Lung microvascular endothelial cell (primary cell): ENCODE results near the gene PDLIM3. TPM values are rescaled to one million over a fixed set of nuclear protein-coding genes. Genes with fewer than 3 reads are reported as not detected.
A peak's percentile ranks its signal among the peaks of the same experiment; 100 is the strongest.
"Not testable (repeated sequence)": the region's sequence is repeated elsewhere in the genome, so short reads cannot be mapped to it uniquely, and the experiment has no call there.

ENCODE experiments used
- DNase-seq, 2 donors: peaks; one replicate each; pipeline versions ENCODE4 v3.0.0 to v3.0.0-alpha.2; 2010; ENCODE audit warnings: low read depth in 2 of 2
- total RNA-seq: library from RNA; depleted of rRNA; stranded (reverse); fragments of >200 nt; gene quantifications from 2 replicates; pipeline ENCODE4 v1.2.1, GENCODE V29; 2014

PDLIM3 gene
- total RNA-seq, 1 donor from 2014 or later: 58.5 TPM

- DNase-seq: no peak
Measured at GRCh38 chr4:185522451-185522850, 12.9 kb downstream of the PDLIM3 start.

GRCh38 chr4:185520119-185520518 lies 15.2 kb downstream of the PDLIM3 start:
- DNase-seq: peak in 1 of 2 donors; percentile 73

- DNase-seq: peak in 1 of 2 donors; percentile 62
Measured at GRCh38 chr4:185518494-185518893, 16.8 kb downstream of the PDLIM3 start.

GRCh38 chr4:185518069-185518468 lies 17.2 kb downstream of the PDLIM3 start:
- DNase-seq: peak in 1 of 2 donors; percentile 39

- DNase-seq: no peak
Measured at GRCh38 chr4:185515248-185515647, 20.1 kb downstream of the PDLIM3 start.

- no peak for DNase-seq
Measured at GRCh38 chr4:185514182-185514697, 21.1 kb downstream of the PDLIM3 start.

- peak; percentile 96 to 98 for DNase-seq
Measured at GRCh38 chr4:185513489-185514181, 21.7 kb downstream of the PDLIM3 start.

- peak in 1 of 2 donors; percentile 48 for DNase-seq
Measured at GRCh38 chr4:185512516-185512915, 22.8 kb downstream of the PDLIM3 start.

- not testable (repeated sequence) for DNase-seq
Measured at GRCh38 chr4:185511243-185511642, 24.1 kb downstream of the PDLIM3 start.

GRCh38 chr4:185510806-185511205 lies 24.5 kb downstream of the PDLIM3 start:
- DNase-seq: no peak

GRCh38 chr4:185508181-185508580 lies 27.1 kb downstream of the PDLIM3 start:
- peak in 1 of 2 donors; percentile 36 for DNase-seq

GRCh38 chr4:185506422-185506821 lies 28.9 kb downstream of the PDLIM3 start:
- no peak for DNase-seq

GRCh38 chr4:185504098-185505047 lies 30.9 kb downstream of the PDLIM3 start:
- peak; percentile 69 to 91 for DNase-seq

GRCh38 chr4:185502386-185502785 lies 32.9 kb downstream of the PDLIM3 start:
- no peak for DNase-seq

GRCh38 chr4:185500576-185500975 lies 34.7 kb downstream of the PDLIM3 start:
- DNase-seq: no peak

GRCh38 chr4:185500035-185500434 lies 35.3 kb downstream of the PDLIM3 start:
- DNase-seq: no peak

- DNase-seq: no peak
Measured at GRCh38 chr4:185488650-185489049, 46.7 kb downstream of the PDLIM3 start.

GRCh38 chr4:185481401-185481800 lies 53.9 kb downstream of the PDLIM3 start:
- no peak for DNase-seq

GRCh38 chr4:185480016-185480732 lies 55.1 kb downstream of the PDLIM3 start:
- DNase-seq: no peak

- no peak for DNase-seq
Measured at GRCh38 chr4:185479507-185479971, 55.8 kb downstream of the PDLIM3 start.

- no peak for DNase-seq
Measured at GRCh38 chr4:185473247-185473646, 62.1 kb downstream of the PDLIM3 start.
